ENCODE results near the gene MOB3A.
"Not testable (repeated sequence)": the region's sequence is repeated elsewhere in the genome, so short reads cannot be mapped to it uniquely, and the experiment has no call there.

The MOB3A gene

DNA sequence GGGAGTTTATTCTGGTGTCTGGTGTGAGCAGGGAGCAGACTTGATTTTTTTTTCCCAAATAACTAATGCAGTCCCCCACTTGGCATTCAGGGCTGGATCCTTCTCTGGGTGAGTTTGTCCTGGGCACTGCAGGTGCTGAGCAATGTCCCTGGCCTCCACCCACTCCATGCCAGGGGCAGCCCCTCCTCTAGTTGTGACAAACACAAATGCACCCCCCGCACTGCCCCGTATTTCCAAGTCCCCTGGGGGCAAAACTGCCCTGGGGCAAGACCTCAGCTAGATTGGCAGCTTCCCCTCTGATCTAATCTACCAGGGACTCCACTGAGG is 6.4 kb downstream of the MOB3A start:
- in situ Hi-C loops (cut with HindIII; ENCODE audit: low sequenced_read_pairs) = loop anchor here (10.0 kb wide), 1 partner anchor 95 kb away; no protein-coding TSS in a partner anchor
- no peak overlapping the region for H3K4me3 ChIP-seq (ENCODE audit: low read depth, low read length)
- TF ChIP-seq, protein P1, sequence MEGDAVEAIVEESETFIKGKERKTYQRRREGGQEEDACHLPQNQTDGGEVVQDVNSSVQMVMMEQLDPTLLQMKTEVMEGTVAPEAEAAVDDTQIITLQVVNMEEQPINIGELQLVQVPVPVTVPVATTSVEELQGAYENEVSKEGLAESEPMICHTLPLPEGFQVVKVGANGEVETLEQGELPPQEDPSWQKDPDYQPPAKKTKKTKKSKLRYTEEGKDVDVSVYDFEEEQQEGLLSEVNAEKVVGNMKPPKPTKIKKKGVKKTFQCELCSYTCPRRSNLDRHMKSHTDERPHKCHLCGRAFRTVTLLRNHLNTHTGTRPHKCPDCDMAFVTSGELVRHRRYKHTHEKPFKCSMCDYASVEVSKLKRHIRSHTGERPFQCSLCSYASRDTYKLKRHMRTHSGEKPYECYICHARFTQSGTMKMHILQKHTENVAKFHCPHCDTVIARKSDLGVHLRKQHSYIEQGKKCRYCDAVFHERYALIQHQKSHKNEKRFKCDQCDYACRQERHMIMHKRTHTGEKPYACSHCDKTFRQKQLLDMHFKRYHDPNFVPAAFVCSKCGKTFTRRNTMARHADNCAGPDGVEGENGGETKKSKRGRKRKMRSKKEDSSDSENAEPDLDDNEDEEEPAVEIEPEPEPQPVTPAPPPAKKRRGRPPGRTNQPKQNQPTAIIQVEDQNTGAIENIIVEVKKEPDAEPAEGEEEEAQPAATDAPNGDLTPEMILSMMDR (IDR thresholded peaks at IDR 0.05; ENCODE audit: low read depth, low read length, missing control alignments) = no peak

DNA sequence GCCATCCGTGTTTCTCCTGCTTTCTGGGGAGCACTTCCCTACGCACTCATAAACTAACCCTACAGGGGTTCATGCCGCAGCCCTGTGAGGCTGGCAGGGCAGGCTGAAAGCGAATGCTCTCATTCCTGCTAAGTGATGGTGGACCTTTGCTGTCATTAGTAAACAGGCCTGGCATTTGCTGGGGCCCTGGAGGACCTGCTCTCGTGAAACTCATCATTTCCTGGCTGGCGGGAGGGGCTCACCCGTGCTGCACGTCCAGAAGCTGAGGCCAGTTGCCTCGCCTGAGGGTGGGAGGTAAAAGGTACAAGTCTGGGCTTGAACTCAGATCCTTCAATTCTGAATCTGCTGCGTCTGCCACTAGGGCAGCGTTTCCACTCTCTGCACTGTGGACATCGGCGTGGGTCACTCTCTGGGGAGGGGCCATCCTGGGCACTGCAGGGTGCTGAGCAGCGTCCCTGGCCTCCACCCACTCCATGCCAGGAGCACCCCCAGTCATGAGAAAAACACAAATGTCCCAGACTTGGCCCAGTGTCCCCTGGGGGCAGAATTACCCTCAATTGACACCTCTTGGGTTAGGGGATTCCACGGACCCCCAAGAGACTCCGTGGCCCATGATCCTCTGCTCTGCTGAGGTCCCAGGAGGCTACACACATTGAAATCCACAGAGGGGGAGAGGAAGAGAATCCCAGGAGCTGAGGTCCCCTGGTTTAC is 7.0 kb downstream of the MOB3A start:
- in situ Hi-C loops (cut with HindIII; ENCODE audit: low sequenced_read_pairs) = loop anchor here (10.0 kb wide), 1 partner anchor 94 kb away; no protein-coding TSS in a partner anchor
- TF ChIP-seq, protein P1 (IDR thresholded peaks at IDR 0.05; ENCODE audit: low read depth, low read length, missing control alignments) = no peak
- no peak for DNase-seq (ENCODE audit: low read depth)
- H3K4me3 ChIP-seq (ENCODE audit: low read depth, low read length) = no peak overlapping the region

More for the DNA sequence above, 6.4 kb downstream of the MOB3A start:
- no peak for DNase-seq (ENCODE audit: low read depth)

DNA sequence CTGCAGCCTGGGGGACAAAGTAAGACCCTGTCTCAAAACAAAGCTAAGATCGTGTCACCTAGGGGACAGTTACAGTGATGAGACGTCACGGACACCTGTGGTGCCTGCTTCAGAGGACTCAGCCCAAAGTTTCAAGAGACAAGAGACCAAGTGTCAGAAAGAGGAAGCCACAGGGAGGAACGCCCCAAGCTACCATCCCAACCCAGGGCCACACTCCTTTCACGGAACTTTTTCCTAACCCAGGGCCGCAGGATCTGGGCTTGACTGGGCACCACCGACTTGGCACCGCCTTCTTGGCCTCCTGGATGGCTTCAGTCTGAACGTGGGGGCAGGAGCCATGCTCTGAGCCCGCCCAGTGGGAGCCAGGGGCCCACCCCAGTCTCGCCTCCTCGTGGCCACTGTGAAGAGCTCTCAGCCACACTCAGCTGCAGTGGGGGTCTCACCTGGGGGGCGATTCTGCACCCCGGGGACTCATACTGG is 8.5 kb downstream of the MOB3A start:
- in situ Hi-C loops (cut with HindIII; ENCODE audit: low sequenced_read_pairs) = loop anchor here (10.0 kb wide), 1 partner anchor 93 kb away; no protein-coding TSS in a partner anchor
- TF ChIP-seq, protein P1 (IDR thresholded peaks at IDR 0.05; ENCODE audit: low read depth, low read length, missing control alignments) = no peak
- no peak for DNase-seq (ENCODE audit: low read depth)
- H3K4me3 ChIP-seq (ENCODE audit: low read depth, low read length) = no peak overlapping the region

DNA sequence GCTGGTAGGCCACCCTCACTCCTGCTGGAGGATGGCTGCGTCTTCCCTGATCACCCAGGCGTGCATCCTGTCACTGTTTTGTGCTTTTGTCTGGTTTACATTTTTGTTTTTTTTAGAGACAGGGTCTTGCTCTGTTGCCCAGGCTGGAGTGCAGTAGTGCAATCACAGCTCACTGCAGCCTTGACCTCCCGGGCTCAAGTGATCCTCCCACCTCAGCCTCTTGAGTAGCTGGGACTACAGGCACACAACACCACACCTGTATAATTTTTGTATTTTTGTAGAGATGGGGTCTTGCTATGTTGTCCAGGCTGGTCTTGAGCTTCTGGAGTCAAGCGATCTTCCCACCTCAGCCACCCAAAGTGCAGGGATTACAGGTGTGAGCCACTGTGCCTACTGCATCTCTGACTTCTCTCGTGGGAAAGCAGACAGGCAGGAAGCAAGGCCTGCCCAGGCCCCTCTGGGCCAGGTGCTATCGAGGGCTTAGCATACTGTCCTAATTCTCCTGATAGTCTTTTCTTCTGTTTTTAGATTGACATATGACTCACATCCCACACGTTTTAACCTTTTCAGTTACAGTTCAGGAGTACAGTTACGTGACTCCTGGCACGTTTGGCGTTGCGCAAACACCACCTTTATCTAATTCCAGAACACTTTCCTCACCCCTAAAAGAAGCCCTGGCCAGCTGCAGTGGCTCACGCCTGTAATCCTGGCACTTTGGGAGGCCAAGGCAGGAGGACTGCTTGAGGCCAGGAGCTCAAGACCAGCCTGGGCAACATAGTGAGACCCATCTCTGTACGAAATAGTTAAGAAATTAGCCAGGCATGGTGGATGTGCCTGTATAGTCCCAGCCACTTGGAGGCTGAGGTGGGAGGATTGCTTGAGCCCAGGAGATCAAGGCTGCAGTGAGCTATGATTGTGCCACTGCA is 9.2 kb downstream of the MOB3A start:
- DNase-seq (ENCODE audit: low read depth); H3K4me3 ChIP-seq (ENCODE audit: low read depth, low read length): not testable (repeated sequence)
- in situ Hi-C loops (cut with HindIII; ENCODE audit: low sequenced_read_pairs) = loop anchor here (10.0 kb wide), 1 partner anchor 92 kb away; no protein-coding TSS in a partner anchor

DNA sequence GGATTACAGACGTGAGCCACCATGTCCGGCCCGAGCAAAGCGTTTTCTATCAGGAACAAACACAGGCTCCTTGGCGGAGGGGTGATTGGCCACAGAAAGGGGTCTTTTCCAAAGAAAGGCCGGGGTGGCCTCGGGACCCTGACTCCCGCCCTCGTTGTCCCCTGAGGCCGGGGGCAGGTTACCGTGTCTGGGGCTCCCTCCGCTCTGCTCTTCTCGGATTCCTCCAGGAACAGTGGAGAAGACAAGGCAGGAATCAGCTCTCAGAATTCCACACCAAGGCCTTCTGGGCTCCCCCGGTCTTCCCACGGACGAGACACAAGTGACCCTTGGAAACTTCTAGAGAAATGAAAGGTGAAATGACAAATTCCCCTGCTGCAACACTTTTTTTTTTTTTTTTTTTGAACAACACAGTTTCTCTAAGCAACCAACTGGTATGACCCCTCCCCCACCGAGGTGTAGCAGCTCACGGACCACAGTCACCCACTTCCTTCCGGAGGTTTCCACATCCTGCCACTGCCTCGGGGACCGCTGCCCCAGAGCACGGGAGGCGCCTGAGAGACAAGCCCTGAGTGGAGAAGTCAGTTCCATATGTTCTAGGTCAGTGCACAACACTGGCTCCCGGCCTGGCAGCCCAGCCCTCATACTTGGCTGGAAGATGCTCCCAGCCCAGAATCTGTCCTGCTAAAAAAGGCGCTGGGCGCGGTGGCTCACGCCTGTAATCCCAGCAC is 11.0 kb downstream of the MOB3A start:
- H3K4me3 ChIP-seq (ENCODE audit: low read depth, low read length) = no peak overlapping the region
- in situ Hi-C loops (cut with HindIII; ENCODE audit: low sequenced_read_pairs) = loop anchor here (10.0 kb wide), 1 partner anchor 90 kb away; no protein-coding TSS in a partner anchor
- no peak for DNase-seq (ENCODE audit: low read depth)
- TF ChIP-seq, protein P1 (IDR thresholded peaks at IDR 0.05; ENCODE audit: low read depth, low read length, missing control alignments) = no peak

DNA sequence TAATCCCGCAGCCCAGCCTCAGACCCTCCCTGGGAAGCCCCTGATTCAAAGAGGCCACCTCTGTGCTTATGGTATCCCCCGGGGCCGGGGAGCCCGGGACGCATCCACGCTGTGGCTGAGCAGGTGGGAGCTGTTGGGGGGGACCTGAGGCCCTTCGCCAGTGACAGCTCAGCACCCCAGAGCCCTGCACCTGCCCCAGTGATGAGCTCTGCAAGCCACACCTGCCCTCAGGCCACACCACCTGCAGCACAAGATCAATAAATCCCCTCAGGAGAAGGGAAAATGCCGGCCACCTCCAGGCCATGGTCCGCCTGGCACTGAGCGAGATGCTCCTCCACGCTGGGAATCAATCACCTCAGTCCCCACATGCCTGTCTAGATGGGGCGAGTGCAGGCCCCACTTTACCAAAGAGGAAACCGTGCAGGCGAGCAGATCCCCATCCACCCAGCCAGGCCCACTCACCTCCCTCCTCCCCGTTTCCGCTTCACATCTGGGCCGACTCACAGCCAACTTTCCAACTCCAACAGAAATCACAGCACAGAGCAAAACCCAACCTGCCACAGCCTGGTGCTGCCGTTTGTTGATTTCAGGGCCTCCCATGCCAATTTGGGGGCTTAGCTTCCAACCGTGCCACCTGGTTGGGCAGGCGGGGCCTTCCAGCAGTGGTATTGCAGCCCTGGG is 12.8 kb downstream of the MOB3A start:
- in situ Hi-C loops (cut with HindIII; ENCODE audit: low sequenced_read_pairs) = loop anchor here (10.0 kb wide), 1 partner anchor 89 kb away; no protein-coding TSS in a partner anchor
- no peak overlapping the region for H3K4me3 ChIP-seq (ENCODE audit: low read depth, low read length)
- DNase-seq (ENCODE audit: low read depth) = no peak
- TF ChIP-seq, protein P1 (IDR thresholded peaks at IDR 0.05; ENCODE audit: low read depth, low read length, missing control alignments) = no peak
